Esophagus squamous epithelium (tissue), 5 donors: ENCODE data around the gene TAF4. TPM values are rescaled to one million over a fixed set of nuclear protein-coding genes. Genes with fewer than 3 reads are reported as not detected.

ENCODE experiments used
- DNase-seq: peaks from one replicate; lab custom pipeline; 2025; lab: John Stamatoyannopoulos, UW
- H3K27ac ChIP-seq, 4 donors: fragments of 200-600 bp; sonication (generic); one replicate each; pipeline ENCODE4 v1.5.1; 2016 to 2019; ENCODE audit warnings: mild to moderate bottlenecking in 1 of 4
- H3K27me3 ChIP-seq, 4 donors: fragments of 200-600 bp; sonication (generic); 1 replicate in 3 of 4; 2 replicates in 1 of 4; pipeline versions ENCODE4 v1.5.1 to v1.6.0; 2017 to 2021; ENCODE audit warnings: antibody characterized with exemption in 1 of 4
- H3K36me3 ChIP-seq, 3 donors: fragments of 200-600 bp; sonication (generic); one replicate each; pipeline ENCODE4 v1.5.1; 2016 to 2019
- H3K4me1 ChIP-seq, 3 donors: fragments of 200-600 bp; sonication (generic); one replicate each; pipeline ENCODE4 v1.5.1; 2017 to 2019
- H3K4me3 ChIP-seq, 4 donors: fragments of 200-600 bp; sonication (generic); 1 replicate in 3 of 4; 2 replicates in 1 of 4; pipeline ENCODE4 v1.5.1; 2016 to 2019; ENCODE audit warnings: mild to moderate bottlenecking in 2 of 4, moderate library complexity in 1 of 4
- H3K9me3 ChIP-seq, 3 donors: fragments of 200-600 bp; sonication (generic); one replicate each; pipeline ENCODE4 v1.5.1; 2016 to 2019
- CTCF ChIP-seq, 6 experiments: fragments of 450-650 bp in 4 of 6; fragments of 200-600 bp in 2 of 6; sonication (generic) in 2 of 6; IDR thresholded peaks; one replicate each; pipeline ENCODE4 v1.5.1; 2016 to 2019; ENCODE audit warnings: antibody characterized with exemption in 6 of 6, mild to moderate bottlenecking in 4 of 6, moderate library complexity in 4 of 6
- POLR2A ChIP-seq, 4 donors: fragments of 450-650 bp; IDR thresholded peaks; one replicate each; pipeline ENCODE4 v1.6.1; 2017; ENCODE audit warnings: antibody characterized with exemption in 4 of 4, mild to moderate bottlenecking in 4 of 4, moderate library complexity in 3 of 4
- WGBS, 2 donors: methylation state at CpG; one replicate each; pipeline ENCODE4 v1.1.5; 2018; 5-methylcytosine and 5-hydroxymethylcytosine counted together
- intact Hi-C: fragments of 100-400 bp; cut with DNase I; formaldehyde crosslinking; loops from one replicate; pipeline ENCODE4 v1.15.0; 2022
- total RNA-seq, 4 donors: library from RNA; depleted of rRNA; stranded (reverse); fragments of >200 nt; gene quantifications; one replicate each; pipeline ENCODE4 v1.1.0, GENCODE V29; 2016
- donor health status: DM: yes; HTN: yes; CAD: no.

The TAF4 gene
- total RNA-seq, 4 donors from 2014 or later = 4.9 to 16.5 (median 14.4) TPM

- Histone ChIP-seq H3K36me3 (no peaks in the 10 kb centered on the region), H3K4me1 (peaks cover 0 to 20% (median 0%) of the 10 kb centered on the region in 3 donors), H3K4me3 (no peak overlapping the region), H3K9me3 (no peaks in the 10 kb centered on the region), H3K27me3 (no peaks in the 10 kb centered on the region), H3K27ac (no peak overlapping the region)
- WGBS, 2 donors = 74 to 78% methylated on average over 21 to 22 of the region's 25 CpGs
- no peak for DNase-seq
- intact Hi-C loops = no loop called here
- TF ChIP-seq CTCF (IDR thresholded peaks at IDR 0.05) = no peak
- TF ChIP-seq POLR2A (IDR thresholded peaks at IDR 0.05) = no peak
These were observed 25.2 kb downstream of the TAF4 start for GRCh38 chr20:62040381-62040922.

DNA sequence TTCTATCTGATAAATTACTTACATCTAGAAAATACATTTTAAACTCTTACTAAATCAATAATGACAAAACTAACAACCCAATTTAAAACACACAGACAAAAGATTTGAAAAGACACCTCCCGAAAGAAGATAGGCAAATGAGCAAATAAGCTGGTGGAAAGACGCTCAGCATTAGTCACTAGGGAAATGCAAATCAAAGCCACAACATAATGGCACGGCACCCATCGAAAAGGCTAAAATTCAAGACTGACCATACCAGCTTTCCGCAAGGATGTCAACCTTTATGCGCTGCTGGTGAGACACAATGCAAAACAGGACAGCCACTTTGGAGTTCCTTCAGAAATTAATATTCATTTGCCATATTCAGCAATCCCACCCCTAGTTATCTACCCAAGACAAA, 25.9 kb downstream of the TAF4 start:
- intact Hi-C loops = no loop called here
- H3K36me3 ChIP-seq = no peaks in the 10 kb centered on the region
- 78 to 81% methylated on average over 6 of the region's 6 CpGs for WGBS, 2 donors
- H3K4me1 ChIP-seq = peaks cover 0 to 20% (median 0%) of the 10 kb centered on the region in 3 donors
- H3K27ac ChIP-seq = no peak overlapping the region
- no peaks in the 10 kb centered on the region for H3K27me3 ChIP-seq
- H3K9me3 ChIP-seq = no peaks in the 10 kb centered on the region
- DNase-seq = no peak
- TF ChIP-seq CTCF (IDR thresholded peaks at IDR 0.05) (no peak), POLR2A (IDR thresholded peaks at IDR 0.05) (no peak)
- no peak overlapping the region for H3K4me3 ChIP-seq

DNA sequence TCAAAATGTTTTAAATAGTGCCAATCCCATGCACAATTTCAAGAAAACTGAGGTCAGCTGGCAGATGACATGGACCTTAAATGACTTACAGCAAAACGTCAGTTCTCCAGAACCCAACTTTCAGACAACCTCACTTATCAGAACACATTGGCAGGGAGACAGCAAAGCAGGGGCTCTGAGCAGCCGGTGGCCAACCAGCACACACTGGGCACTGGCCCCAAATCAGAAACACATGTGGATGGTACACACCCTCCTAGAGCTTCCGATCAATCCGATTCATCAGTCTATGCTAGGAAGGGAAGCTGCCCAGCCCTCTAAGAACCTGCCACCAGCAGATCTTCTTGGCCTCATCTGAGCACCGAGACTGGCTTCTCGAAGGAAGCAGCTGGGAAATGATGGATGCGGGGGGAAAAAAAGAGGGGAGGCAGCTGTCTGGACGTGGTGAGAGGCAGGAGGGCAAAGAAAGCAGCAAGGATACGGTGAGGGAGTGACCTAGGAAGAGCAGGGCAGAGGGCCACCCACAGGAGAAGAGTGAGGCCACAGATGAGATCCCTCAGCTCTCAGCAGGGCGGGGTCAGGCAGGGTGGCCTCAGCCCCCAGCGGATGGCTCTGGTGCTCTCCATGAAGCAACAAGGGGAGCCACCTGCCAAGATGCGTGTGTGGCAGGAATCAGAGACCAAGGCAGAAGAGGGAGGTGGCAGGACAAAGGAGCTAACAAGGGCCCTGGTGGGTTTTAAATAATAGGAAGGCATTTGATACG, 32.9 kb downstream of the TAF4 start:
- H3K4me3 ChIP-seq = no peak overlapping the region
- H3K27ac ChIP-seq = no peak overlapping the region
- 71 to 79% methylated on average over 11 to 13 of the region's 13 CpGs for WGBS, 2 donors
- no peaks in the 10 kb centered on the region for H3K27me3 ChIP-seq
- TF ChIP-seq POLR2A (IDR thresholded peaks at IDR 0.05) (no peak), CTCF (IDR thresholded peaks at IDR 0.05) (no peak)
- no peaks in the 10 kb centered on the region for H3K9me3 ChIP-seq
- no peak for DNase-seq
- no peaks in the 10 kb centered on the region for H3K36me3 ChIP-seq
- peaks cover 0 to 33% (median 7%) of the 10 kb centered on the region in 3 donors for H3K4me1 ChIP-seq
- intact Hi-C loops = no loop called here

DNA sequence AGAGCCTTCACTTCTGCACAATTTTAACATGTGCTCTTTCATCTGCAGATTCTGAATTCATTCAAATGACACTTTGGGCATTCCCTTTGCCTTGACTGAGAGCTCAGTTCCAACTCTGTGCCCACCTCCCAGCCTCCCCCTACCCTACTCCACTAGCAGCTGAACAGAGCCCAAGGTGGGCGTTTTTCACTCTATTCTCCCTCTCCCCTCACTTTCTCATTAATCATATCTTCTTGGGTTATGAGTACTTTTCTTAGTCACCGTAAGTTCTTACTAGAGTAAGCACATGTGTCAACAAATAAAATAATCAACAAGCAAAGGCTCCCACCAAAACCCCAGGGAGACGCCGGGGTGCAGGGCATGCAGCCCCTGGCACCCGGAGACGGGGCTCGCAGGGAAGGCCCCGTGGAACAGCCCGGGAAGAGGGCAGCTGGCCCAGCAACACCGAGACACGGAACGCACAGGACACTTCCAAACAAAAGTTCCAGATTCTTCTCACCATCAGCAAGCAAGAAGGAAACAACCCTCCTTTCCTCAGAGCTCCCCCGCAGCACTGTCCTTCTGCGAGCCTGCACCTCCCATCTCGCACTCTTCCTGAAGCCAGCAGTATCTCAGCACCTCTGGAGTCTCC, 34.1 kb downstream of the TAF4 start:
- 87 to 91% methylated on average over 10 to 15 of the region's 15 CpGs for WGBS, 2 donors
- Histone ChIP-seq H3K4me1 (peaks cover 0 to 37% (median 7%) of the 10 kb centered on the region in 3 donors), H3K27me3 (no peaks in the 10 kb centered on the region), H3K27ac (peak overlapping the region in 1 of 4 donors; percentile 29), H3K9me3 (no peaks in the 10 kb centered on the region), H3K4me3 (no peak overlapping the region), H3K36me3 (no peaks in the 10 kb centered on the region)
- TF ChIP-seq CTCF (IDR thresholded peaks at IDR 0.05) (no peak), POLR2A (IDR thresholded peaks at IDR 0.05) (no peak)
- intact Hi-C loops = no loop called here
- no peak for DNase-seq
